ENCODE data around the gene SIGLEC5. TPM values are rescaled to one million over a fixed set of nuclear protein-coding genes. Genes with fewer than 3 reads are reported as not detected.
A peak's percentile ranks its signal among the peaks of the same experiment; 100 is the strongest.

Gene SIGLEC5
- polyA plus RNA-seq, 1 of the 3 experiments (the other 2 are of a cell fraction) = not detected

DNA sequence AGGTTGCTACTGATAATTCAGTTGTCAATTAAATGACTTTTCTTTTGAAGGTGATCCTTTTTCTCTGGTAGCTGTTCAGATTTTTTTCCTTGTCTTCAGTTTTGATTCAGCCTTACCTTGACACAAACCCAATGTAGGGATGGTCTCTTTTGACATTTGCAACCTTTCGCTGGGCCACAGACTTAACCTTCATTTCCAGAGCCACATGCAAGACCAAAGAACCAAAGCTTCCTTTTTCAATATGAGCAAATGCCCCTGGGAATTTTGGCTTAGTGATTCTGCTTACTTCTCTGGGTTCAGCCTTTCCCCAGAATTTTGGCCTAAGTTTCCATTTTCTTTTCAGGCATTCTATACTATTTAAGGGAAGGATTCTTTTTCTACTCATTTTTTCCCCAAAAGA is 19.6 kb downstream of the SIGLEC5 start (continued):
- TF ChIP-seq TEAD4 (IDR thresholded peaks at IDR 0.05; ENCODE audit: borderline replicate concordance, insufficient read depth) = no peak
- no peak for TF ChIP-seq FOSL2 (IDR thresholded peaks at IDR 0.05; ENCODE audit: borderline replicate concordance, low read depth)
- TF ChIP-seq TCF12 (IDR thresholded peaks at IDR 0.05) = no peak
- no peak for TF ChIP-seq RXRA (IDR thresholded peaks at IDR 0.05; ENCODE audit: borderline replicate concordance, low read depth)
- no peak for TF ChIP-seq RCOR1 (IDR thresholded peaks at IDR 0.05; ENCODE audit: low read length)
- TF ChIP-seq CHD2 (IDR thresholded peaks at IDR 0.05; ENCODE audit: low read length, partially characterized antibody) = no peak
- TF ChIP-seq, protein P1, sequence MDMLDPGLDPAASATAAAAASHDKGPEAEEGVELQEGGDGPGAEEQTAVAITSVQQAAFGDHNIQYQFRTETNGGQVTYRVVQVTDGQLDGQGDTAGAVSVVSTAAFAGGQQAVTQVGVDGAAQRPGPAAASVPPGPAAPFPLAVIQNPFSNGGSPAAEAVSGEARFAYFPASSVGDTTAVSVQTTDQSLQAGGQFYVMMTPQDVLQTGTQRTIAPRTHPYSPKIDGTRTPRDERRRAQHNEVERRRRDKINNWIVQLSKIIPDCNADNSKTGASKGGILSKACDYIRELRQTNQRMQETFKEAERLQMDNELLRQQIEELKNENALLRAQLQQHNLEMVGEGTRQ (IDR thresholded peaks at IDR 0.05; ENCODE audit: borderline replicate concordance, low read depth, low read length) = no peak
- no peak for TF ChIP-seq YY1 (IDR thresholded peaks at IDR 0.05; ENCODE audit: low read depth)
- TF ChIP-seq GABPA (IDR thresholded peaks at IDR 0.05; ENCODE audit: low read depth) = no peak

GRCh38 chr19:51607920-51608562 is 22.2 kb downstream of the SIGLEC5 start:
- H3K79me2 ChIP-seq (ENCODE audit: insufficient read depth) = no peaks in the 10 kb centered on the region
- ChIA-PET POLR2A (no interaction called here), CTCF (interaction anchor here (1.3 kb wide), 1 partner anchor 13 kb away, joined by 3 read pairs; no protein-coding TSS in a partner anchor)
- no peaks in the 10 kb centered on the region for H3F3A ChIP-seq (replicated peaks; ENCODE audit: insufficient read depth)
- no peak for TF ChIP-seq GATA2 (CRISPR knock-in tag; IDR thresholded peaks at IDR 0.05)
- no peak for TF ChIP-seq MXI1 (IDR thresholded peaks at IDR 0.05; ENCODE audit: low read depth, low read length)
- TF ChIP-seq, protein P2, sequence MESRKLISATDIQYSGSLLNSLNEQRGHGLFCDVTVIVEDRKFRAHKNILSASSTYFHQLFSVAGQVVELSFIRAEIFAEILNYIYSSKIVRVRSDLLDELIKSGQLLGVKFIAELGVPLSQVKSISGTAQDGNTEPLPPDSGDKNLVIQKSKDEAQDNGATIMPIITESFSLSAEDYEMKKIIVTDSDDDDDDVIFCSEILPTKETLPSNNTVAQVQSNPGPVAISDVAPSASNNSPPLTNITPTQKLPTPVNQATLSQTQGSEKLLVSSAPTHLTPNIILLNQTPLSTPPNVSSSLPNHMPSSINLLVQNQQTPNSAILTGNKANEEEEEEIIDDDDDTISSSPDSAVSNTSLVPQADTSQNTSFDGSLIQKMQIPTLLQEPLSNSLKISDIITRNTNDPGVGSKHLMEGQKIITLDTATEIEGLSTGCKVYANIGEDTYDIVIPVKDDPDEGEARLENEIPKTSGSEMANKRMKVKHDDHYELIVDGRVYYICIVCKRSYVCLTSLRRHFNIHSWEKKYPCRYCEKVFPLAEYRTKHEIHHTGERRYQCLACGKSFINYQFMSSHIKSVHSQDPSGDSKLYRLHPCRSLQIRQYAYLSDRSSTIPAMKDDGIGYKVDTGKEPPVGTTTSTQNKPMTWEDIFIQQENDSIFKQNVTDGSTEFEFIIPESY (IDR thresholded peaks at IDR 0.05; ENCODE audit: borderline replicate concordance, low read depth) = no peak
- TF ChIP-seq GABPA (IDR thresholded peaks at IDR 0.05; ENCODE audit: low read depth) = no peak
- TF ChIP-seq USF1 (IDR thresholded peaks at IDR 0.05; ENCODE audit: borderline replicate concordance, low read depth) = no peak
- peak; percentile 37 for TF ChIP-seq SMC3 (IDR thresholded peaks at IDR 0.05; ENCODE audit: low read depth, low read length)
- peak; percentile 68 for TF ChIP-seq CTCF (IDR thresholded peaks at IDR 0.05)
- TF ChIP-seq, protein P3, sequence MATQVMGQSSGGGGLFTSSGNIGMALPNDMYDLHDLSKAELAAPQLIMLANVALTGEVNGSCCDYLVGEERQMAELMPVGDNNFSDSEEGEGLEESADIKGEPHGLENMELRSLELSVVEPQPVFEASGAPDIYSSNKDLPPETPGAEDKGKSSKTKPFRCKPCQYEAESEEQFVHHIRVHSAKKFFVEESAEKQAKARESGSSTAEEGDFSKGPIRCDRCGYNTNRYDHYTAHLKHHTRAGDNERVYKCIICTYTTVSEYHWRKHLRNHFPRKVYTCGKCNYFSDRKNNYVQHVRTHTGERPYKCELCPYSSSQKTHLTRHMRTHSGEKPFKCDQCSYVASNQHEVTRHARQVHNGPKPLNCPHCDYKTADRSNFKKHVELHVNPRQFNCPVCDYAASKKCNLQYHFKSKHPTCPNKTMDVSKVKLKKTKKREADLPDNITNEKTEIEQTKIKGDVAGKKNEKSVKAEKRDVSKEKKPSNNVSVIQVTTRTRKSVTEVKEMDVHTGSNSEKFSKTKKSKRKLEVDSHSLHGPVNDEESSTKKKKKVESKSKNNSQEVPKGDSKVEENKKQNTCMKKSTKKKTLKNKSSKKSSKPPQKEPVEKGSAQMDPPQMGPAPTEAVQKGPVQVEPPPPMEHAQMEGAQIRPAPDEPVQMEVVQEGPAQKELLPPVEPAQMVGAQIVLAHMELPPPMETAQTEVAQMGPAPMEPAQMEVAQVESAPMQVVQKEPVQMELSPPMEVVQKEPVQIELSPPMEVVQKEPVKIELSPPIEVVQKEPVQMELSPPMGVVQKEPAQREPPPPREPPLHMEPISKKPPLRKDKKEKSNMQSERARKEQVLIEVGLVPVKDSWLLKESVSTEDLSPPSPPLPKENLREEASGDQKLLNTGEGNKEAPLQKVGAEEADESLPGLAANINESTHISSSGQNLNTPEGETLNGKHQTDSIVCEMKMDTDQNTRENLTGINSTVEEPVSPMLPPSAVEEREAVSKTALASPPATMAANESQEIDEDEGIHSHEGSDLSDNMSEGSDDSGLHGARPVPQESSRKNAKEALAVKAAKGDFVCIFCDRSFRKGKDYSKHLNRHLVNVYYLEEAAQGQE (IDR thresholded peaks at IDR 0.05; ENCODE audit: low read depth, low read length) = peak; percentile 99
- no peak overlapping the region for H3K9ac ChIP-seq
- no peaks in the 10 kb centered on the region for H3K4me1 ChIP-seq (ENCODE audit: control insufficient read depth in 1 of 2, insufficient read depth in 2 of 2, low read depth in 1 of 2, low read length in 1 of 2)
- H3K9me3 ChIP-seq = no peaks in the 10 kb centered on the region
- no peak overlapping the region for H2AFZ ChIP-seq (ENCODE audit: low read depth)
- 53% methylated on average over 13 of the region's 13 CpGs for WGBS (ENCODE audit: low lambda C conversion rate)
- no peak overlapping the region for H3K4me3 ChIP-seq (ENCODE audit: low read depth in 2 of 2, low read length in 1 of 2)
- no peaks in the 10 kb centered on the region for H3K9me2 ChIP-seq
- no peak overlapping the region for H3K4me2 ChIP-seq
- DNase-seq = no peak
- no peaks in the 10 kb centered on the region; the same call in 1 of the 2 replicates for H3K27me3 ChIP-seq (ENCODE audit: insufficient read depth)
- H3K36me3 ChIP-seq (replicated peaks in 1 of 2; ENCODE audit: control insufficient read depth in 1 of 2, insufficient read depth in 2 of 2, low read length in 1 of 2) = no peaks in the 10 kb centered on the region
- no peaks in the 10 kb centered on the region for H4K20me1 ChIP-seq (ENCODE audit: insufficient read depth)
- H3K27ac ChIP-seq (ENCODE audit: low read depth in 2 of 2, low read length in 1 of 2) = no peak overlapping the region
